SK-N-SH (cell line): ENCODE results near the gene MCTP2. TPM values are rescaled to one million over a fixed set of nuclear protein-coding genes. Genes with fewer than 3 reads are reported as not detected.

Experiments used
- CTCF ChIA-PET: fragments of 300-600, 350-600 bp; formaldehyde crosslinking; extraction: SDS; loops from one replicate; lab custom pipeline; 2021; lab: Yijun Ruan, JAX
- POLR2A ChIA-PET: fragments of 350-600 bp; sonication (Branson Sonifier 250); formaldehyde crosslinking; extraction: SDS; loops from one replicate; lab custom pipeline; 2020; ENCODE audit warnings: antibody characterized with exemption, inconsistent platforms; lab: Yijun Ruan, JAX
- DNase-seq: peaks from one replicate; pipeline ENCODE4 v3.0.0; 2012
- H2AFZ ChIP-seq: fragments of 200-600 bp; sonication (generic); 2 replicates; pipeline ENCODE4 v1.8.1; 2016; ENCODE audit warnings: antibody characterized with exemption, mild to moderate bottlenecking, low read depth
- H3F3A ChIP-seq: fragments of 200-600 bp; sonication (generic); replicated peaks from 2 replicates; pipeline ENCODE3; 2016; ENCODE audit warnings: antibody characterized with exemption, mild to moderate bottlenecking; ENCODE audit not compliant: insufficient read depth
- H3K27ac ChIP-seq, 2 experiments: fragments of 200-500 bp in 1 of 2; fragments of 200-600 bp in 1 of 2; sonication (Bioruptor generic) in 1 of 2; sonication (generic), shearing (Covaris generic) in 1 of 2; 2 replicates each; pipeline versions ENCODE4 v1.5.1 to v1.6.1; 2014 to 2016; ENCODE audit warnings: low read depth in 2 of 2, inconsistent platforms in 1 of 2, low read length in 1 of 2, mild to moderate bottlenecking in 1 of 2, mixed read lengths in 1 of 2
- H3K27me3 ChIP-seq: fragments of 200-600 bp; sonication (generic), shearing (Covaris generic); 2 replicates; pipeline ENCODE4 v1.6.1; 2016; ENCODE audit warnings: mixed run types; ENCODE audit not compliant: insufficient read depth
- H3K36me3 ChIP-seq, 2 experiments: fragments of 200-500 bp in 1 of 2; fragments of 200-600 bp in 1 of 2; sonication (Bioruptor generic) in 1 of 2; sonication (generic) in 1 of 2; replicated peaks in 1 of 2; 2 replicates each; pipeline versions ENCODE3 to v1.5.1; 2014 to 2016; ENCODE audit warnings: low read length in 1 of 2, mild to moderate bottlenecking in 1 of 2; ENCODE audit not compliant: insufficient read depth in 2 of 2, control insufficient read depth in 1 of 2
- H3K4me1 ChIP-seq, 2 experiments: fragments of 200-500 bp in 1 of 2; fragments of 200-600 bp in 1 of 2; sonication (Bioruptor generic) in 1 of 2; sonication (generic), shearing (Covaris generic) in 1 of 2; 2 replicates each; pipeline versions ENCODE4 v1.5.1 to v1.6.1; 2014 to 2016; ENCODE audit warnings: low read depth in 1 of 2, low read length in 1 of 2, mixed run types in 1 of 2; ENCODE audit not compliant: insufficient read depth in 2 of 2, control insufficient read depth in 1 of 2
- H3K4me2 ChIP-seq: fragments of 200-600 bp; sonication (generic), shearing (Covaris generic); 2 replicates; pipeline ENCODE4 v1.6.1; 2017; ENCODE audit warnings: mixed run types
- H3K4me3 ChIP-seq, 2 experiments: fragments of 200-500 bp in 1 of 2; fragments of 200-600 bp in 1 of 2; sonication (Bioruptor generic) in 1 of 2; sonication (generic), shearing (Covaris generic) in 1 of 2; 2 replicates each; pipeline versions ENCODE4 v1.5.1 to v1.8.1; 2014 to 2016; ENCODE audit warnings: low read depth in 2 of 2, inconsistent platforms in 1 of 2, low read length in 1 of 2, mild to moderate bottlenecking in 1 of 2, mixed read lengths in 1 of 2, moderate library complexity in 1 of 2
- H3K79me2 ChIP-seq: fragments of 200-600 bp; sonication (generic); 2 replicates; pipeline ENCODE4 v1.8.1; 2017; ENCODE audit warnings: mild to moderate bottlenecking; ENCODE audit not compliant: insufficient read depth
- H3K9ac ChIP-seq: fragments of 200-600 bp; sonication (generic); 2 replicates; pipeline ENCODE4 v1.6.1; 2017; ENCODE audit warnings: mixed run types
- H3K9me2 ChIP-seq: fragments of 200-600 bp; sonication (generic); 2 replicates; pipeline ENCODE4 v1.6.1; 2017; ENCODE audit warnings: mixed run types
- H3K9me3 ChIP-seq: fragments of 200-600 bp; sonication (generic); 2 replicates; pipeline ENCODE4 v1.6.1; 2017; ENCODE audit warnings: mixed run types, mild to moderate bottlenecking, moderate library complexity
- H4K20me1 ChIP-seq: fragments of 200-600 bp; sonication (generic); 2 replicates; pipeline ENCODE4 v1.6.1; 2017; ENCODE audit warnings: mild to moderate bottlenecking, mixed run types; ENCODE audit not compliant: insufficient read depth
- FOSL2 ChIP-seq: IDR thresholded peaks from 2 replicates; pipeline ENCODE4 v1.4.0; 2012; ENCODE audit warnings: low read depth, mild to moderate bottlenecking, moderate library complexity, borderline replicate concordance
- FOXJ3 ChIP-seq: sonication (generic); formaldehyde crosslinking; IDR thresholded peaks from 2 replicates; pipeline ENCODE4 v1.5.1; 2020; ENCODE audit warnings: mild to moderate bottlenecking, missing genetic modification reagents
- GATA2 ChIP-seq: sonication (generic); formaldehyde crosslinking; IDR thresholded peaks from 2 replicates; pipeline ENCODE4 v1.5.0; 2020; ENCODE audit warnings: mild to moderate bottlenecking, missing genetic modification reagents
- MXI1 ChIP-seq: IDR thresholded peaks from 2 replicates; pipeline ENCODE4 v1.6.1; 2012; ENCODE audit warnings: mild to moderate bottlenecking, low read depth, low read length, improper control_type of control experiment
- TAF1 ChIP-seq: IDR thresholded peaks from 2 replicates; pipeline ENCODE4 v1.6.1; 2012; ENCODE audit warnings: low read depth, mild to moderate bottlenecking, low read length, moderate library complexity, borderline replicate concordance
- TCF12 ChIP-seq: IDR thresholded peaks from 2 replicates; pipeline ENCODE4 v1.4.0; 2012
- TEAD4 ChIP-seq: IDR thresholded peaks from 2 replicates; pipeline ENCODE4 v1.4.0; 2012; ENCODE audit warnings: mild to moderate bottlenecking, borderline replicate concordance; ENCODE audit not compliant: insufficient read depth
- WGBS: methylation state at CpG from one replicate; pipeline ENCODE4 v1.1.6; 2017; ENCODE audit warnings: low lambda C conversion rate; 5-methylcytosine and 5-hydroxymethylcytosine counted together
- polyA plus RNA-seq, 3 experiments: library from polyadenylated mRNA; depleted of rRNA; stranded (reverse); fragments of >200 nt; gene quantifications; 2 replicates each; pipeline ENCODE4 v1.2.3, GENCODE V29; 2012
- TF ChIP-seq, protein P1 (sequence below): fragments of 150-350 bp; IDR thresholded peaks from 2 replicates; pipeline ENCODE4 v1.6.1; 2016; ENCODE audit warnings: mild to moderate bottlenecking, low read depth, low read length
- TF ChIP-seq, protein P2 (sequence below): IDR thresholded peaks from 2 replicates; pipeline ENCODE4 v1.6.1; 2012; ENCODE audit warnings: mild to moderate bottlenecking, low read depth, low read length, moderate library complexity

Gene MCTP2
- polyA plus RNA-seq, 1 of the 3 experiments (the other 2 are of a cell fraction): 0.26 TPM

DNA sequence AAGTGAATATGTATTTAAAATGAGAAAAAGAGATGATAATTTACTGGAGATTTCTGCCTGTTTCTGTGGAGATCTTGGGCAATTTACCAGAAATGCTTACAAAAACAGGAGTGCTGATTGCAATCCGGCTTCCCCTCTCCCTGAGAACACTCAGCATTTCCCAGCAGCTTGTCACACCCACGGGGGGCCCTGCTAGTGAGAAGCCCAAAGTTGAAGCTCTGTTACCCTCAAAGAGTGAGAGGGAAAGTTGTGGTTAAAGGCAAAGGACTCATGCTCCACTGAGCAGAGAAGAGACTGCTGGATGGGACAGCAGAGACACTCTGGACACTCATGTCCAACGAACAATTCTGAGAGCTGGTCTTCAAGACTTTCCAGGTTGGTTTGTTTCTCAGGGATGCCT, 2.9 kb downstream of the MCTP2 start:
- Histone ChIP-seq H3K4me3 (no peak overlapping the region), H3K9ac (no peak overlapping the region), H3K9me2 (no peaks in the 10 kb centered on the region), H3K36me3 (no peaks in the 10 kb centered on the region), H4K20me1 (no peaks in the 10 kb centered on the region), H3K27me3 (no peaks in the 10 kb centered on the region), H3K4me1 (peaks cover 0 to 5% of the 10 kb centered on the region in 2 experiments; a peak in 2 of 4 replicates), H3K27ac (no peak overlapping the region), H2AFZ (no peak overlapping the region), H3K4me2 (no peak overlapping the region), H3K79me2 (no peaks in the 10 kb centered on the region), H3K9me3 (no peaks in the 10 kb centered on the region; the same call in 1 of the 2 replicates), H3F3A (no peaks in the 10 kb centered on the region)
- ChIA-PET CTCF (no interaction called here), POLR2A (no interaction called here)
- TF ChIP-seq FOSL2 (no peak), TEAD4 (no peak), GATA2 (CRISPR knock-in tag) (no peak), TAF1 (no peak), MXI1 (no peak), FOXJ3 (CRISPR knock-in tag) (no peak)
- TF ChIP-seq, protein P1, sequence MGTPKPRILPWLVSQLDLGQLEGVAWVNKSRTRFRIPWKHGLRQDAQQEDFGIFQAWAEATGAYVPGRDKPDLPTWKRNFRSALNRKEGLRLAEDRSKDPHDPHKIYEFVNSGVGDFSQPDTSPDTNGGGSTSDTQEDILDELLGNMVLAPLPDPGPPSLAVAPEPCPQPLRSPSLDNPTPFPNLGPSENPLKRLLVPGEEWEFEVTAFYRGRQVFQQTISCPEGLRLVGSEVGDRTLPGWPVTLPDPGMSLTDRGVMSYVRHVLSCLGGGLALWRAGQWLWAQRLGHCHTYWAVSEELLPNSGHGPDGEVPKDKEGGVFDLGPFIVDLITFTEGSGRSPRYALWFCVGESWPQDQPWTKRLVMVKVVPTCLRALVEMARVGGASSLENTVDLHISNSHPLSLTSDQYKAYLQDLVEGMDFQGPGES: no peak
- TF ChIP-seq, protein P2, sequence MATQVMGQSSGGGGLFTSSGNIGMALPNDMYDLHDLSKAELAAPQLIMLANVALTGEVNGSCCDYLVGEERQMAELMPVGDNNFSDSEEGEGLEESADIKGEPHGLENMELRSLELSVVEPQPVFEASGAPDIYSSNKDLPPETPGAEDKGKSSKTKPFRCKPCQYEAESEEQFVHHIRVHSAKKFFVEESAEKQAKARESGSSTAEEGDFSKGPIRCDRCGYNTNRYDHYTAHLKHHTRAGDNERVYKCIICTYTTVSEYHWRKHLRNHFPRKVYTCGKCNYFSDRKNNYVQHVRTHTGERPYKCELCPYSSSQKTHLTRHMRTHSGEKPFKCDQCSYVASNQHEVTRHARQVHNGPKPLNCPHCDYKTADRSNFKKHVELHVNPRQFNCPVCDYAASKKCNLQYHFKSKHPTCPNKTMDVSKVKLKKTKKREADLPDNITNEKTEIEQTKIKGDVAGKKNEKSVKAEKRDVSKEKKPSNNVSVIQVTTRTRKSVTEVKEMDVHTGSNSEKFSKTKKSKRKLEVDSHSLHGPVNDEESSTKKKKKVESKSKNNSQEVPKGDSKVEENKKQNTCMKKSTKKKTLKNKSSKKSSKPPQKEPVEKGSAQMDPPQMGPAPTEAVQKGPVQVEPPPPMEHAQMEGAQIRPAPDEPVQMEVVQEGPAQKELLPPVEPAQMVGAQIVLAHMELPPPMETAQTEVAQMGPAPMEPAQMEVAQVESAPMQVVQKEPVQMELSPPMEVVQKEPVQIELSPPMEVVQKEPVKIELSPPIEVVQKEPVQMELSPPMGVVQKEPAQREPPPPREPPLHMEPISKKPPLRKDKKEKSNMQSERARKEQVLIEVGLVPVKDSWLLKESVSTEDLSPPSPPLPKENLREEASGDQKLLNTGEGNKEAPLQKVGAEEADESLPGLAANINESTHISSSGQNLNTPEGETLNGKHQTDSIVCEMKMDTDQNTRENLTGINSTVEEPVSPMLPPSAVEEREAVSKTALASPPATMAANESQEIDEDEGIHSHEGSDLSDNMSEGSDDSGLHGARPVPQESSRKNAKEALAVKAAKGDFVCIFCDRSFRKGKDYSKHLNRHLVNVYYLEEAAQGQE: no peak
- DNase-seq: no peak
- 21% methylated on average over 3 of the region's 3 CpGs for WGBS

DNA sequence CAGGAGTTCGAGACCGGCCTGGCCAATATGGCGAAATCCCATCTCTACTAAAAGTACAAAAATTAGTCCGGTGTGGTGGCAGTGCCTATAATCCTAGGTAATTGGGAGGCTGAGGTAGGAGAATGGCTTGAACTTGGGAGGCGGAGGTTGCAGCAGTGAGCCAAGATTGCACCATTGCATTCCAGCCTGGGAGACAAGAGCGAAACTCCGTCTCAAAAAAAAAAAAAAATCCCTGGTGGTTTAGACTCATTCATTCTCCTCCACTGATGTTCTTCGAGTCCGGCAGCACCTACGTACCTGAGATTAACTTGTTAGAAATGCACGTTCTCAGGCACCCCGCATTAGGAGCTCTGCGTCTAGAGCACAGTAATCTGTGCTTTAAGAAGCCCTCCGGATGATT, 3.7 kb downstream of the MCTP2 start:
- CTCF ChIA-PET: no interaction called here
- H2AFZ ChIP-seq: no peak overlapping the region
- no peak overlapping the region for H3K9ac ChIP-seq
- no peaks in the 10 kb centered on the region for H3F3A ChIP-seq
- H3K4me2 ChIP-seq: no peak overlapping the region
- no peak for TF ChIP-seq TCF12
- no peak overlapping the region for H3K4me3 ChIP-seq
- no peaks in the 10 kb centered on the region for H3K79me2 ChIP-seq
- DNase-seq: no peak
- H4K20me1 ChIP-seq: no peaks in the 10 kb centered on the region
- no peaks in the 10 kb centered on the region for H3K9me2 ChIP-seq
- H3K27ac ChIP-seq: no peak overlapping the region
- peaks cover 0 to 5% of the 10 kb centered on the region in 2 experiments; a peak in 2 of 4 replicates for H3K4me1 ChIP-seq
- H3K36me3 ChIP-seq: no peaks in the 10 kb centered on the region
- no peaks in the 10 kb centered on the region for H3K27me3 ChIP-seq
- WGBS: 69% methylated on average over 14 of the region's 14 CpGs
- no peaks in the 10 kb centered on the region; the same call in 1 of the 2 replicates for H3K9me3 ChIP-seq
- POLR2A ChIA-PET: no interaction called here
